HG02610 (cell line): ENCODE data around the gene R3HDM1.
"Not testable (repeated sequence)": the region's sequence is repeated elsewhere in the genome, so short reads cannot be mapped to it uniquely, and the experiment has no call there.

Experiments
- ATAC-seq: cut with Tn5 transposase; IDR thresholded peaks from one replicate; pipeline ENCODE4 v1.9.1; 2021; ENCODE audit warnings: mild to moderate bottlenecking, moderate library complexity; ENCODE audit not compliant: unreplicated experiment

R3HDM1 gene

DNA sequence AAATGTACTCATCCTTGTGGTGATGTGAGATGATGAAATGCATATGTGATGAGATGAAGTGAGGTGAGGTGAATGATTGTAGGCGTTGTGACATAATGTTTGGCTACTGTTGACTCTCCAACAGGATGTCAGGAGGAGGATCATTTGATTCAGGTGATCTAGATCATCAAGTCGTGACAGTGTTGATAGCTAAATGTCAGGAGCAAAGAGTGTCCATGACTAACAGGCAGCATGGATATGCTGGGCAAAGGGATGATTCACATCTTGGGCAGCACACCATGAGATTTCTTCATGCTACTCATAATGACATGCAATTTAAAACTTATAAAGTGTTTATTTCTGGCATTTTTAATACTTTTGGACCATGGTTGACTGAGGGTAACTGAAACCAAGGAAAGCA lies 170.2 kb downstream of the R3HDM1 start:
- ATAC-seq: no peak

DNA sequence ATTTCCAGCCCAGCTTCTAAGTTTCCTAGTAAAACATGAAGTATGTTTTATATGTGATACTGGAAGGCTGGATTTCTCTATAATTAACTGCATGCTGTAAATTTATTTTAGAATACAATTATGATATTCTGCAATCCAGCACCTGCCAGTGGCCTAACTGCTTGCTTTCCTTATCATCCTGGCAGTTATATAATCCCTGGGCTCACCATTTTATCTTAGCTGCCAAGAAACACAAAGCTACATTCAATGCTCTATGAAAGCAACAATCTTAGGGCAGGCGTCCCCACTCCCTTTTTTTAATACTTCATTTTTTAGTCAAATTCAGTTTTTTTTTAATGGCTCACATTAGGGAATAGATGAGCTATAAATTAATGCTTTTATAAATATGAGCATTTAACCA lies 172.0 kb downstream of the R3HDM1 start:
- ATAC-seq: no peak

DNA sequence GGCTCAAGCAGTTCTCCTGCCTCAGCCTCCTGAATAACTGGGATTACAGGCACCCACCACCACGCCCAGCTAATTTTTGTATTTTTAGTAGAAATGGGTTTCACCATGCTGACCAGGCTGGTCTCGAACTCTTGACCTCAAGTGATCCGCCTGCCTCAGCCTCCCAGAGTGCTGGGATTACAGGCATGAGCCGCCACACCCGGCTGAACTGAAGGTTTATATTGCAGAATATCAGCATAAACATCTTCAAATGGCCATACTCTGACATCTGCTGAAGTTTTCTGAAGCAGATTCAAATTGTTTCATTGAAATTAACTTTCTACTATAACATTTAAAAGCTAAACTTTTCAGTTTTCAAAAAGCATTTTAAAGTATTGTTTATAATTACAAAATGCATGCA lies 172.8 kb downstream of the R3HDM1 start:
- not testable (repeated sequence) for ATAC-seq

DNA sequence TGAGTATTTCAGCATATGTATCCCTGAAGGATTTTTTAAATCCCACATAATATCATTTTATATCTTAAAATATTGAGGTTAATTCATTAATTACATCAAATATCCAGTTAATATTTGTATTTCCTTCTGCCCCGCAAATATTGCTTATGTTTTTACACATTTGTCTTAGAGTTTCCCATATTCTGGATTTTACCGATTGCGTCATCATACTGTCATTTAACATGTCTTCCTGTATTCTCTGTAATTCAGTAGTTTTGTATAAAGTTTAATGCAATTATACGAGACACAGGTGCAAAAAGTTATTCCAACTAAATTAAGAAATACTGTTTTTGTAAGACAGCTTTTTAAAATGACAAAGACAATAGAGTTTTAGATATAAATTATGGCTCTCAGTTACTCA lies 176.9 kb downstream of the R3HDM1 start:
- no peak for ATAC-seq

- ATAC-seq: peak; percentile 62
Observed at GRCh38 chr2:135709992-135710391, 178.7 kb downstream of the R3HDM1 start.

GRCh38 chr2:135715086-135715485 lies 183.8 kb downstream of the R3HDM1 start:
- ATAC-seq: not testable (repeated sequence)

GRCh38 chr2:135728064-135728743 lies 196.9 kb downstream of the R3HDM1 start:
- no peak for ATAC-seq

DNA sequence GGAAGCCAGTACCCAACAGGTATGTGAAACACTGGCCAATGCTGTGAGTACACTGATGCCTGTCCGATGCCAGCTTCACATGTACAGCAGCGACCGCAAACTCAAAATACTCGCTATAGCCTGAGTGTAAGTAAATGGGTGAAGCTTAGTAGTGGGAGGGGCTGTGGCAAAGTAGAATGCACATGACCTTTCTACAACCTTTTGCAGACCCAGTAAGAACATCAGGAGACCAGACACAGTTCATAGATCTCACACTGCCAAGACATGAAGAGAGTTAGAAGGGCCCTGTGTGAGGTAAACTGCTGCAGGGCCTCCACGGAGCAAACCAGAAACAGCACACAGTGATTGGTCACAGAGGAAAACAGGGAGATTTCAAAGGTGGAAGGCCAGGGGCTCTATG lies 201.3 kb downstream of the R3HDM1 start:
- no peak for ATAC-seq

DNA sequence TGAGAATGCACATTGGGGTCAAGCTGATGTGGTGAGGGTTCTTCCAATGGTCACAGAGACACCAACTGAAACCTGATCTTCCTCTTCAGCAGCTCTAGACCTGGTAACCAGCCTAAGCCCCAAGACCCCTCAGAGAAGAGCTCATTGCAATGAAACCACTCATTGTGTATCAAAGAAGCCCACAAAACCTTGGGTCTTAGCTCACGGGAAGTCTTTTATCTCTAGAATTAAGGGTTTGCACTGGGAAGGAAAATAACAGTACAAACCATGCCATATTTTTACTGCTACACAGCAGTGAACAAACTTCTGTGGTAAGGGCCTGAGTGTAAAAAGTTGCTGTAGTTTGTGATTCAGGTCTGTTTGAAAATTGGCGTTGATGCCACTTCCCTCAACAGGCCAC lies 201.8 kb downstream of the R3HDM1 start:
- no peak for ATAC-seq

DNA sequence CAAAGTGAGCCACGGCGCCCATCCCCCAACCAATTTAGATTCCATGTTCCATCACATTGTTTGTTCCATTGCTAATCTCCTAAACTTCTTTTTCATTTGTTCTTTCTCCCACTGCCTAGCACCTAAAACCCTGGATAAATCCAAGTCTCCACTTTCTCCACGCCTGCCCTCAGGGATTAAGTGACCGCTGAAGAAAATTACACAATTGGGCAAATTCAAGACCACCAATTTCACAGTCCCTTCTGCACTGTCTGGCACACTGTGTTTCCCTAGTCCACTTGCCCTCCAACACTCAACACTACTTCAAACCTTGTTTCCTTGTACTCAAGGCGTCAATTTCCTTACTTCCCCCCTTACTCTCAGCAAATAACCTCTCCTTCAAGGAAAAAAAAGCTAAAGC lies 205.3 kb downstream of the R3HDM1 start:
- ATAC-seq: no peak

- ATAC-seq: no peak
Observed at GRCh38 chr2:135740206-135740605, 208.9 kb downstream of the R3HDM1 start.

DNA sequence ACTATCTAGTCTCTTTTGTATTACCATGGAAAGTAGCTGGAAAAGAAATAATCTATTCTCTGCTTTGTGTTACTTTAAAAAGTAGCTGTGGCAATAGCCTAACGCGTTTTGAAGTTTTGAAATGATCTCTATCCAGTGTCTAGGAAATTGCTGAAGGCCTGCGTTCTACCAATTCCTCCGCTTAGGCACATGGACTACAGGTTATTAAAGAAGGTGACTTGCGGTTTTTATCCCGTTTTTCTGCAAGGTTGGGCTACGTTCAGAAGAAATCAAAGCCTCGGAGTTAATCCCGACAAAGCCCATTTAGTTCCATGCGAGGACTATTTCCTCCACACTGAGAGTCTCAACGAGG lies 209.7 kb downstream of the R3HDM1 start:
- ATAC-seq: no peak

GRCh38 chr2:135741395-135742324 lies 210.4 kb downstream of the R3HDM1 start, which contains the start of gene UBXN4:
TSS of gene UBXN4 (plus strand) at chr2:135741855. CDS start at chr2:135741930, 75 bp downstream.
- ATAC-seq: peak; percentile 94

DNA sequence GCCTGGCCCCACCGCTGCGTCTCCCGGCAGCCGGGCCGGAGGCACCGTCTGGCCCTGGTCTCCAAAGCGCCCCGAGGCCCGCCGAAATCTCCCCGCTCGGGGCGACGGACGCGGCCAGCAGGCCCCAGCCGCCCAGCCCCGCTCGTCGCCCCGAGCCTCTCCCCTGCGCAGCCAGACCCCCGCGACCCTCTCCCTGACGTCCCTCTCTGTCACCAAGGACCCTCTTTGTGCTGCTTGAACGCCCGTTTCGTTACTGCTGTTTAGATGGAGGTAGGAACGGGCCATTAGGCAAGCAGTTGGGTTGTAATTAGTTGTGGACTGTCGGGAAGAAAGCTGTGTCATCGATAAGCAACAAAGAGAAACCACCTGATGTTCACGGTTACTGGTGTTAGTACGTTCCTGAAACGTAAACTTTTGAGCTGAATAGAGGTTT lies 211.1 kb downstream of the R3HDM1 start:
- peak; percentile 17 for ATAC-seq

DNA sequence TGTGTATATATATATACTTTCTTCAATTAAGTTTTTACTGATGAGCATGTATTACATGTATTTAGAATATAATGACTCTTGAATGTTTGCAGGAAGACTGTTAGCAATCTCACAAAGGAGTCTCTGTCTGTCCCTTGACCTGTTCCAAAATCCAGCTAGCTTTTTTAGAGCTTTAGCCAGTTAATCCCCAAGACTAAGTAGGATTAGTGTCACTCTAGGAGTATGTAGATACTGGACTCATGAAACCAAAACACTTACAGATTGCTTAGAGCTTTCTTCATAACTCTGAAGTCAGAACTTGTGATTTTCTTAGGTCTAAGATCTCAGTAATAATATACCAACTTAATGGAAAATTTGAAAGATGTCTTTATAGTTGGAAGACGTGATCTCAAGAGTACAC lies 212.6 kb downstream of the R3HDM1 start:
- ATAC-seq: no peak

GRCh38 chr2:135744760-135745314 lies 213.6 kb downstream of the R3HDM1 start:
- ATAC-seq: peak; percentile 15

- no peak for ATAC-seq
Observed at GRCh38 chr2:135745545-135745944, 214.3 kb downstream of the R3HDM1 start.

DNA sequence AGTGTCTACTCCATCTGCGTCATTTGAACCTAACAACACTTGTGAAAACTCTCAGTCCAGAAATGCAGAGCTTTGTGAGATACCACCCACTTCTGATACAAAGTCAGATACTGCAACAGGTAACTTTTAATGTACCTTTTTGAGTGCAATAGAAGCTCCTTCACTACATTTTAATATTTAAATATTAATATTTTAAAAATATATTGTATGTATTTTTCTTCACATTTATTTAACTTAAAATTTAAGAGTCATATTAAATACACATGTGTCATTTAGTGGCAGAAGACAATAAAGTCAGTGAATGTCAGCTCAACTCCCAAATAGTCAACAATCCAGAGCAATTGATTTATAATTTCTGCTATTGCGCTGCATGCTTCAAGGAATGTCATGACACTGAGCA lies 224.3 kb downstream of the R3HDM1 start:
- no peak for ATAC-seq

DNA sequence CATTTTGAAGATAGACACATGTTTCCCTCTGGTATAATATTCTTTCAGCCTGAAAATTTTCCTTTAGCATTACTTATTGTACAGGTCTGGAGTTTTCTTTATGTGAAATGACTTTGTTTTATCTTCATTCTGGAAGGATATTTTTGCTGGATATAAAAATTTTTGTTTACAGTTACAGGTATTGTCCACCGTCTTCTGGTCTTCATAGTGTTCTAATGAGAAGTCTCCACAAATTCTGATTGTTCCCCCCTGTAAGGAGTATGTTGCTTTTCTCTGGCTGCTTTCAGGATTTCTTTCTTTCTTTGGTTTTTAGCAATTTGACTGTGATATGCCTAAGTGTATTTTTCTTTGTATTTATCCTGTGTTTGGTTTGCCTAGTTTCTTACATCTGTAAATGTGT lies 225.4 kb downstream of the R3HDM1 start:
- ATAC-seq: no peak

DNA sequence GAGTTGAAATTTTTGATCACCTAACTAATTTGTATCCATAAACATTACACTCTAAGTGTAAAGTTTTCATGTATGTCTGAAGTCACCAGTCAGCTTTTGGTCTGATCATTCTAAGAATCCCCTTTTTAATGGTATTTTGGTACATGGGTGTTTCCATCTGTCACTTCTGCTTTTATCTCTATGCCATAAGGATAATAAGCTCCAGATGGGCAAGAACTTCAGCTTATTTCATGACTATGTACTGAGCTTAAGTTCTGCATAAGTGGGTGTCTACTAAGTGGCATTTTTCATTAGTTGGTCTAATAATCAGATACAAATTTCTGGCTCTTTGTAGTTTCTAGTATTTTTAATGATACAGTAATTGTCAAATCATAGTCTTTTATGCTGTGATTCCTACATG lies 230.7 kb downstream of the R3HDM1 start:
- no peak for ATAC-seq

GRCh38 chr2:135762530-135762929 lies 231.2 kb downstream of the R3HDM1 start:
- no peak for ATAC-seq

GRCh38 chr2:135768863-135769262 lies 237.6 kb downstream of the R3HDM1 start:
- ATAC-seq: no peak
